ENCODE measurements around the gene RPL10.

The RPL10 gene

DNA sequence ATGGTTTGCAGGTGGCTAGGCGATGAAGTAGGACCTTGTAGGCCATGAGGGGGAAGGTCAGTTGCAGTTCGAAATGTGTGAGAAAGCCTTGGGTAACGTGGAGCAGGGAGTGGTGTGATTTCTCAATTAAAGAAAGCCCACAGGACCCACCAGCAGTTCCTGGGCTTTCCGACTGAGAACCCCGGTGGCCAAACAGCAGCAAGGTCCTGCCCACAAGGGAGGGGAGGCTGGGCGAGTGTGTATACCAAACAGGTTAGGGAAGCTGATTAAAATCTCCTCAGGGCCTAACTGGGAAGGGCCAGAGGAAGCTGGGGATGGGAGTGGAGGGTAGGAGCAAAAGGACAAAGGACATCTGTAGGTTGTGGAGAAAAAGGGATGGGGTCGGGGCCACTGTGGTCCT, 32.7 kb downstream of the RPL10 start:
- no peak for DNase-seq (ENCODE audit: low read depth)

GRCh38 chrX:154431341-154431740, 33.2 kb downstream of the RPL10 start:
- DNase-seq (ENCODE audit: low read depth) = no peak

DNA sequence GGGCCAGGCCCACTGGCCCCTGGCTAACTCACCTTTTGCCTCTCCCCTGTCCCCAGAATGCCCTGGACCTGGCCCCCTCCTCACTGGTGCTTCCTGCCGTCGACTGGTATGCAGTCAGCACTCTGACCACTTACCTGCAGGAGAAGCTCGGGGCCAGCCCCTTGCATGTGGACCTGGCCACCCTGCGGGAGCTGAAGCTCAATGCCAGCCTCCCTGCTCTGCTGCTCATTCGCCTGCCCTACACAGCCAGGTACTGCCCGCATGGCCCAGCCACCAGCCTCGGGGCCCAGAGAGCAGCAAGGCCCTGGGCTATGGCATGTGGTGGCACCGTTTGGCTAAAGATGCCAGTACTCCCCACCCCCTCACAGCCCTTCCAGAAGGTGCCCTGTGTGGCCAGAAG, 34.0 kb downstream of the RPL10 start:
- DNase-seq (ENCODE audit: low read depth) = no peak

- DNase-seq (ENCODE audit: low read depth) = no peak
These were observed 35.4 kb downstream of the RPL10 start for GRCh38 chrX:154433605-154434004.

DNA sequence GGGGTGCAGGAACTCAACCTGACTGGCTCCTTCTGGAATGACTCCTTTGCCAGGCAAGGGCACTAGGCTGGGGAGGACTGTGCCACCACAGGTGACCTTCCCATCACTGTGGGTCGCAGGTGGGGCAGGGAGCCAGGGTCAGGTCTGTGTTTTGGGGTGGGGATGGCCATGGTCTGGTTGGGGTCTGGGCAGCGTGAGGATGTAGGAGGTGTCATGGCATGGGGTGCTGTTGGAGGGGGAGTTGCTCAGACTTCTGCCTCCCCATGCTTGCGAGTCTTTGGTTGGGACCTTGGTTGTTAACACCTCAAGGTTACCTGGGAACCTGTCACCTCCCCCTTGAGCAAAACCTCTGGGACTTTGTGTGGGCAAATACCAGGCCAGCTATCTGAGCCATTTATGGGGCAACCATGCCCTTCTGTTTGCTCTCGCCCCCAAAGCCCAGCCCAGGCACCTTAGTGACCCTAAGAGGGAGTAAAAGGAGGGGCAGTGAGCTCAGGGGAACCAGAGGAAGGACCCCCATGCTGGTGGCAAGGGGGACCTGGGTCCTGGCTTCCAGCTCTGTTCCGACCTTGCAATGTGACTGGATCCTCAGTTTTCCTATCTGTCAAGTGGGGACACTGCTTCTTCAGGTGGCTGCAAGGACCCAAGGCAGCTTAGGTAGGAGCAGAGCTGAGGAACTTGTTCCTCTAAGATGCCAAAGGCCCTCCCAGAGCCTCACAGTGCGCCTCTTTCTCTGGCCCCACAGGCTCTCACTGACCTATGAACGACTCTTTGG, 36.4 kb downstream of the RPL10 start:
- no peak for DNase-seq (ENCODE audit: low read depth)

GRCh38 chrX:154435171-154435733, 37.1 kb downstream of the RPL10 start:
- no peak for DNase-seq (ENCODE audit: low read depth)

- DNase-seq (ENCODE audit: low read depth) = no peak
These were observed 38.3 kb downstream of the RPL10 start for GRCh38 chrX:154436374-154436982.

DNA sequence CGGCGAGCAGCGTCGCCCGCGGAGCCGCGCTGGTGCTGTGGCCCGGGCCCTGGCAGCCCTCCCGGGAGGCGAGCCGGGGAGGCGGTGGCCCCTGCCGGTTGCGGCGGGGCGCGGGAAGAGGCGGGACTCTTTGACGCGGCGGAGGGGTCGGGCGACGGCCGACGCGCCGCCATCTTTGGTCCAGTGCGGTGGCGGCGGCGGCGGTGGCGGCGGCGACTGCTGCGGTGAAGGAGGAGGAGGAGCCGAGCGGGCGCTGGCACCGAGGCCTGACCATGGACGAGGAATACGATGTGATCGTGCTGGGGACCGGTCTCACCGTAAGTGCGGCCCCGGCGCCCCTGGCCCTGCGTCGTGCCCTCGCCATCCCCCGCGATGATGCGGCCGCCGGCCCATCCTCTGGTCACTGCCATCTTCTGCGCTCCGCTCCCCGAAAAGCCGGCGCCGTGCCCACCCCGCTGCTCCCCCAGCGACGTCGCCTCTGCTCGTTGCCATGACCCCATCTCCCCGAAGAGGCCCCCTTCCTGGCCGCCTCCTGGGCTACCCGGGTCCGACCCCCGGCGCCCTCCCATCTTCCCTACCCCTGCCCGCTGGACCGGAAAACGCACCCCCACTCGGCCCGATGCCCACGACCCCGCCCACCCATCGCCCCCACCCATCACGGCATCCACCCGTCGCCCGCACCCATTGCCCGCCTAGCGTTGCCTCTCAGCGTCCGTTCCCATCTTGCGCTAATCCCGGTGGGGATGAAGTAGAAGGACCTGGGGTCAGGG, 39.0 kb downstream of the RPL10 start, which contains the start of gene GDI1:
TSS of gene GDI1 (plus strand) at position 172 of the 770 bp plus-strand sequence. CDS start at position 273, 101 bp downstream.
- peak; percentile 38 for DNase-seq (ENCODE audit: low read depth)

GRCh38 chrX:154437971-154438893, 40.1 kb downstream of the RPL10 start:
- no peak for DNase-seq (ENCODE audit: low read depth)

DNA sequence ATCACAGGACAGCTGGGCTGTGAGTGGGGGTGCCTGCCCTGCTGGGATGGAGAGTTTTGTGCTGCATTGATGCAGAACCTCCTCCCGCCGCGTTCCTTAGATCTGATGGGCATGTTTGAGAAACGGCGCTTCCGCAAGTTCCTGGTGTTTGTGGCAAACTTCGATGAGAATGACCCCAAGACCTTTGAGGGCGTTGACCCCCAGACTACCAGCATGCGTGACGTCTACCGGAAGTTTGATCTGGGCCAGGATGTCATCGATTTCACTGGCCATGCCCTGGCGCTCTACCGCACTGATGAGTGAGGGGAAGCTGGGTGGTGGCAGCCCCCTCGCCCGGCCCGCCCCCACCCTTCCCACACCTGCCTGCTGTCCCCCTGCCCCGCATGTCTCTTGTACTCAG, 41.7 kb downstream of the RPL10 start:
- no peak for DNase-seq (ENCODE audit: low read depth)

GRCh38 chrX:154440623-154441357, 42.6 kb downstream of the RPL10 start:
- no peak for DNase-seq (ENCODE audit: low read depth)

DNA sequence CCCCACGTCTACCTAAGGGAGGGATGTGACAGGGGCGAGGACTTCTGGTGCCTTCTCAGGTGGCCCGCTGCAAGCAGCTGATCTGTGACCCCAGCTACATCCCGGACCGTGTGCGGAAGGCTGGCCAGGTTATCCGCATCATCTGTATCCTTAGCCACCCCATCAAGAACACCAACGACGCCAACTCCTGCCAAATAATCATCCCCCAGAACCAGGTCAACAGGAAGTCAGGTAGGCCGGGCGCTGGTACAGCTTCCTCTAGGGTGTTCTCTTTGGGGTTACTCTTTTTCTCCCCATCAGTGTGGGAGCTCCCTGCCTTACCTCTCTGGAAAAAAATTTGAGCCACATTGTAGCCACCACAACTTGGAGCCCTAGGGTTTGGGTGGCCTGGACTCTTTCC, 43.4 kb downstream of the RPL10 start:
- DNase-seq (ENCODE audit: low read depth) = no peak

DNA sequence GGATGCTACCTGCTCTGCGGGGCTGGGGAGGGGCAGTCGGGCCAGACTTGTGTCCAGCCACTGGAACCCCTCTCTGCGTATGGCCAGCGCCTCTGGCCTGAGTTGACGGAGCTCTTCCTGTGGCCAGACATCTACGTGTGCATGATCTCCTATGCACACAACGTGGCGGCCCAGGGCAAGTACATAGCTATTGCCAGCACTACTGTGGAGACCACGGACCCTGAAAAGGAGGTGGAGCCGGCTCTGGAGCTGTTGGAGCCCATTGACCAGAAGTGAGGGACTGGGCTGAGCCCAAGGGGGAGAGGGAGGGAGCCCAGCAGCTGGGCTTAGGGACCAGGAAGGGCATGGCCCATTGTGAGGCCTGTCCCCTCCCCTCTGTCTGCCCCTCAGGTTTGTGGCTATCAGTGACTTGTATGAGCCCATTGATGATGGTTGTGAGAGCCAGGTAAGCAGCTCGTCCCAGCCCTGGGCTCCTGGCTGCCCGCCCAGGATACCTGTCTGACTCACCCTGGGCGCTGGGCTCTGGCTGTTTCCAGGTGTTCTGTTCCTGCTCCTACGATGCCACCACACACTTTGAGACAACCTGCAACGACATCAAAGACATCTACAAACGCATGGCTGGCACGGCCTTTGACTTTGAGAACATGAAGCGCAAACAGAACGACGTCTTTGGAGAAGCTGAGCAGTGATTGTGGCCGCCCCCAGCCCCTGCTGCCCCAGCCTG, 44.0 kb downstream of the RPL10 start:
- DNase-seq (ENCODE audit: low read depth) = no peak

- no peak for DNase-seq (ENCODE audit: low read depth)
These were observed 45.3 kb downstream of the RPL10 start for GRCh38 chrX:154443479-154443910.

DNA sequence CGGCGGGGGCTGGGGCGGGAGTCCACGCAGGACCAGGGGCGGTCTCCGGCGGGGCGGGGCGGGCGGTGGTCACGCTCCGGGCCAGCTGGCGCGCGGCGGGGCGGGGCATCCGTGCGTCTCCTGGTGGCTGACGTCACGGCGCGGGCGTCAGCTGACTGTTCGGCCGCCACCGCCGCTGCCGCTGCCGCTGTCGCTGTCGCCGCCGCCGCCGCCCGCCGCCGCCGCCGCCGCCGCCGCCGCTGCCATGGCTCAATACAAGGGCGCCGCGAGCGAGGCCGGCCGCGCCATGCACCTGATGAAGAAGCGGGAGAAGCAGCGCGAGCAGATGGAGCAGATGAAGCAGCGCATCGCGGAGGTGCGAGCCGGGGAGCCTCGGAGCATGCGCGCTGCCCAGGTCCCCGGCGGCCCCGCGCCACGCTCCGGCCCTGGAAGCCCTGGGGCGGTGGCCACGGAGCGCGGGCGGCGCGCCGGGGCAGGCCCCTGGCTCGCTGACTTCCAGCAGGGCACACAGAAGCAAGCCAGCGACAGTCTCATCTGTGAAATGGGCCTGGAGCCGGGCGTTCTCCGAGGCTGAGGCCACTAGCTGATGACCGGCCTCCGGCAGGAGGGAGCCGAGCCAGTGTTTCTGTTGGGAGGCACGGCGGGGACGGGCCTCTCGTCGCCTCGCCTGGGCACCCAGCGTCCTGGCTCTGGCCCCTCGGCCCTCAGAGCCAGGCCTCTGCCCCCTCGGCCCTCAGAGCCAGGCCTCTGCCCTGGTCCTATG, 46.0 kb downstream of the RPL10 start, which contains the start of gene FAM50A:
TSS of gene FAM50A (plus strand) at position 150 of the 763 bp plus-strand sequence. CDS start at position 245, 95 bp downstream.
- DNase-seq (ENCODE audit: low read depth) = peak; percentile 51

- no peak for DNase-seq (ENCODE audit: low read depth)
These were observed 46.6 kb downstream of the RPL10 start for GRCh38 chrX:154444755-154445246.

DNA sequence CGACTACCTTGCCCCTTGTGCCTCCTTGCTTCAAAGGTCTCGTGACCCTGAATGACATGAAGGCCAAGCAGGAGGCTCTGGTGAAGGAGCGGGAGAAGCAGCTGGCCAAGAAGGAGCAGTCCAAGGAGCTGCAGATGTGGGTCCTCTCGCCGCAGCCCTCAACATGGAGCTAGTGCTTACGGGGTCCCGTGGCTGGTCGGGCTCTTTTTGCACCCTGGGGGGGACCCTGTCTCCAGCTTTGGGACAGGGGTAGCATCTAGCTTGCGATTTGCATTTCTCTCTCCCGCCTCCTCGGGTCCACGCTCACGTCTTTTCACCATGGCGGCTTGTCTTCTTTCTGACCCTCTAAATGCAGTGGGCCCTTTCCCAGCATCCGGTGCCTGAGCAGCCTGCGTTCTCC, 47.6 kb downstream of the RPL10 start:
- no peak for DNase-seq (ENCODE audit: low read depth)

- DNase-seq (ENCODE audit: low read depth) = no peak
These were observed 48.3 kb downstream of the RPL10 start for GRCh38 chrX:154446430-154446829.

GRCh38 chrX:154448484-154448883, 50.3 kb downstream of the RPL10 start:
- DNase-seq (ENCODE audit: low read depth) = no peak
